K562 (cell line): Measurements from ENCODE around the gene PPIAL4G. TPM values are rescaled to one million over a fixed set of nuclear protein-coding genes. Genes with fewer than 3 reads are reported as not detected.

Experiments used
- ARHGAP35 ChIP-seq: fragments of 450-650 bp; IDR thresholded peaks from 2 replicates; pipeline ENCODE4 v1.6.1; 2018; ENCODE audit not compliant: partially characterized antibody
- ASH1L ChIP-seq: fragments of 450-650 bp; IDR thresholded peaks from 2 replicates; pipeline ENCODE4 v1.6.1; 2018; ENCODE audit warnings: borderline replicate concordance, mild to moderate bottlenecking, low read depth; ENCODE audit not compliant: partially characterized antibody
- ETV1 ChIP-seq: fragments of 450-650 bp; conservative IDR thresholded peaks from 2 replicates; pipeline ENCODE4 v1.6.1; 2016; ENCODE audit warnings: missing genetic modification characterization, control low read depth, low read depth, missing compliant biosample characterization
- FOXM1 ChIP-seq, 2 experiments: fragments of 450-650 bp in 1 of 2; sonication (generic) in 1 of 2; formaldehyde crosslinking in 1 of 2; IDR thresholded peaks; 2 replicates each; pipeline versions ENCODE4 v1.6.1 to v1.9.0; 2017 to 2022; ENCODE audit warnings: low read depth in 2 of 2, mild to moderate bottlenecking in 2 of 2, missing genetic modification reagents in 1 of 2, moderate library complexity in 1 of 2
- GABPB2 ChIP-seq: fragments of 250-450 bp; sonication (Bioruptor Pico); conservative IDR thresholded peaks from 2 replicates; pipeline ENCODE4 v1.5.1; 2021; ENCODE audit warnings: mild to moderate bottlenecking
- KDM1A ChIP-seq, 2 experiments: fragments of 450-650 bp; IDR thresholded peaks; 2 replicates each; pipeline ENCODE4 v1.6.1; 2016; ENCODE audit warnings: mild to moderate bottlenecking in 2 of 2
- LARP7 ChIP-seq: fragments of 450-650 bp; IDR thresholded peaks from 2 replicates; pipeline ENCODE4 v1.6.1; 2016
- NELFE ChIP-seq: IDR thresholded peaks from 2 replicates; pipeline ENCODE4 v1.6.1; 2011; ENCODE audit warnings: mild to moderate bottlenecking; ENCODE audit not compliant: insufficient read depth, insufficient read length
- SMARCE1 ChIP-seq: fragments of 450-650 bp; IDR thresholded peaks from 2 replicates; pipeline ENCODE4 v1.7.1; 2016; ENCODE audit warnings: mild to moderate bottlenecking
- polyA plus RNA-seq, 8 experiments: library from polyadenylated mRNA; depleted of rRNA in 4 of 8; stranded (reverse) in 5 of 8; unstranded in 3 of 8; fragments of >200 nt; fragmentation: Nextera tagmentation in 2 of 8; fragmentation: Illumina TruSeq in 1 of 8; extraction: Ambion mirVana in 2 of 8; extraction: Trizol in 1 of 8; gene quantifications; 2 replicates each; pipeline versions ENCODE4 v1.2.1 to v1.2.3, GENCODE V29; 2011 to 2014; ENCODE audit warnings: inconsistent platforms in 1 of 8, missing spikeins in 1 of 8
- total RNA-seq, 7 experiments: library from RNA; depleted of rRNA in 6 of 7; stranded (reverse); fragments of >200 nt in 6 of 7; fragmentation: Illumina TruSeq in 2 of 7; extraction: Trizol in 2 of 7; gene quantifications; 2 replicates each; pipeline versions ENCODE4 v1.2.1 to v1.2.3, GENCODE V29; 2011 to 2021; ENCODE audit warnings: low replicate concordance in 1 of 7
- TF ChIP-seq, protein P1 (sequence below): sonication (generic); formaldehyde crosslinking; IDR thresholded peaks from 2 replicates; pipeline ENCODE4 v1.5.0; 2020; ENCODE audit warnings: missing genetic modification reagents
- TF ChIP-seq, protein P2 (sequence below): sonication (generic); formaldehyde crosslinking; IDR thresholded peaks from 2 replicates; pipeline ENCODE4 v1.8.0; 2022; ENCODE audit warnings: mild to moderate bottlenecking, missing genetic modification reagents
- TF ChIP-seq, protein P3 (sequence below): fragments of 450-650 bp; IDR thresholded peaks from 2 replicates; pipeline ENCODE4 v1.6.1; 2016; ENCODE audit warnings: mild to moderate bottlenecking, moderate library complexity

The PPIAL4G gene
- total and polyA plus RNA-seq, 9 of the 15 experiments (the other 6 are each of a cell fraction or from before 2014, with no cell fraction given) = not detected

DNA sequence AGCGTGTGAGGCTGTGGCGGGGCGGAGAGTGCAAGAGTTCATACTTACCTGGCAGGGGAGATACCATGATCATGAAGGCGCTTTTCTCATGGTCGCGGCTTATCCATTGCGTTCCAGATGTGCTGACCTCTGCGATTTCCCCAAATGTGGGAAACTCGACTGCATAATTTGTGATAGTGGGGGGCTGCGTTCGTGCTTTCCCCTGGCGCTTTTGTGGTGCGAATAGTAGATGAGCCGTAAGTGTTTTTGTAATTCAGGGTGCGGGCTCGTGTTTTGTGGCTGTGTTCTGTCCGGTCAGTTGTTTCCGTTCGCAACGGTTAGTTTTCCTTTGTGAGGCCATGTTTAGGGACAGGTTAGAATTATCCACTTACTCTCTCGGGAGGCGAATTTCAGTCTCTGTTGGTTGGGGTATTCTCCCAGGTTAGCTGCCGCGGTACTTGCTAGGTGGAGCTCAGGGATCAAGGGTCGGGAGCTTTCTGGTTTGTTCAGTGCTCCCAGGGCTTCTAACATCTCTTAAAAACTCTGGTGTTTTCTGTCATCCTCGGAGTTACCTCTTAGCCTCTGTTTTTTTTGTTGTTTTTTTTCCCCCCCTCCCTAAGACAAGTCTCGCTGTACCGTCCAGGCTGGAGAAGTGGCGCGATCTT lies 39.6 kb upstream of the PPIAL4G start (continued):
- TF ChIP-seq FOXM1 (IDR thresholded peaks at IDR 0.05; ENCODE audit: low read depth) = peak; percentile 58
- peak; percentile 91 for TF ChIP-seq FOXM1 (CRISPR knock-in tag; IDR thresholded peaks at IDR 0.05; ENCODE audit: low read depth)
- TF ChIP-seq, protein P1, sequence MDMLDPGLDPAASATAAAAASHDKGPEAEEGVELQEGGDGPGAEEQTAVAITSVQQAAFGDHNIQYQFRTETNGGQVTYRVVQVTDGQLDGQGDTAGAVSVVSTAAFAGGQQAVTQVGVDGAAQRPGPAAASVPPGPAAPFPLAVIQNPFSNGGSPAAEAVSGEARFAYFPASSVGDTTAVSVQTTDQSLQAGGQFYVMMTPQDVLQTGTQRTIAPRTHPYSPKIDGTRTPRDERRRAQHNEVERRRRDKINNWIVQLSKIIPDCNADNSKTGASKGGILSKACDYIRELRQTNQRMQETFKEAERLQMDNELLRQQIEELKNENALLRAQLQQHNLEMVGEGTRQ (CRISPR knock-in tag) = 0 out of 2 replicates have a peak, but pooled peaks have one; percentile 11
- peak; percentile 21 for TF ChIP-seq NELFE
- TF ChIP-seq, protein P2, sequence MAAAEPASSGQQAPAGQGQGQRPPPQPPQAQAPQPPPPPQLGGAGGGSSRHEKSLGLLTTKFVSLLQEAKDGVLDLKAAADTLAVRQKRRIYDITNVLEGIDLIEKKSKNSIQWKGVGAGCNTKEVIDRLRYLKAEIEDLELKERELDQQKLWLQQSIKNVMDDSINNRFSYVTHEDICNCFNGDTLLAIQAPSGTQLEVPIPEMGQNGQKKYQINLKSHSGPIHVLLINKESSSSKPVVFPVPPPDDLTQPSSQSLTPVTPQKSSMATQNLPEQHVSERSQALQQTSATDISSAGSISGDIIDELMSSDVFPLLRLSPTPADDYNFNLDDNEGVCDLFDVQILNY (CRISPR knock-in tag) = peak; percentile 82; the same call in 1 of the 2 replicates
- TF ChIP-seq, protein P3, sequence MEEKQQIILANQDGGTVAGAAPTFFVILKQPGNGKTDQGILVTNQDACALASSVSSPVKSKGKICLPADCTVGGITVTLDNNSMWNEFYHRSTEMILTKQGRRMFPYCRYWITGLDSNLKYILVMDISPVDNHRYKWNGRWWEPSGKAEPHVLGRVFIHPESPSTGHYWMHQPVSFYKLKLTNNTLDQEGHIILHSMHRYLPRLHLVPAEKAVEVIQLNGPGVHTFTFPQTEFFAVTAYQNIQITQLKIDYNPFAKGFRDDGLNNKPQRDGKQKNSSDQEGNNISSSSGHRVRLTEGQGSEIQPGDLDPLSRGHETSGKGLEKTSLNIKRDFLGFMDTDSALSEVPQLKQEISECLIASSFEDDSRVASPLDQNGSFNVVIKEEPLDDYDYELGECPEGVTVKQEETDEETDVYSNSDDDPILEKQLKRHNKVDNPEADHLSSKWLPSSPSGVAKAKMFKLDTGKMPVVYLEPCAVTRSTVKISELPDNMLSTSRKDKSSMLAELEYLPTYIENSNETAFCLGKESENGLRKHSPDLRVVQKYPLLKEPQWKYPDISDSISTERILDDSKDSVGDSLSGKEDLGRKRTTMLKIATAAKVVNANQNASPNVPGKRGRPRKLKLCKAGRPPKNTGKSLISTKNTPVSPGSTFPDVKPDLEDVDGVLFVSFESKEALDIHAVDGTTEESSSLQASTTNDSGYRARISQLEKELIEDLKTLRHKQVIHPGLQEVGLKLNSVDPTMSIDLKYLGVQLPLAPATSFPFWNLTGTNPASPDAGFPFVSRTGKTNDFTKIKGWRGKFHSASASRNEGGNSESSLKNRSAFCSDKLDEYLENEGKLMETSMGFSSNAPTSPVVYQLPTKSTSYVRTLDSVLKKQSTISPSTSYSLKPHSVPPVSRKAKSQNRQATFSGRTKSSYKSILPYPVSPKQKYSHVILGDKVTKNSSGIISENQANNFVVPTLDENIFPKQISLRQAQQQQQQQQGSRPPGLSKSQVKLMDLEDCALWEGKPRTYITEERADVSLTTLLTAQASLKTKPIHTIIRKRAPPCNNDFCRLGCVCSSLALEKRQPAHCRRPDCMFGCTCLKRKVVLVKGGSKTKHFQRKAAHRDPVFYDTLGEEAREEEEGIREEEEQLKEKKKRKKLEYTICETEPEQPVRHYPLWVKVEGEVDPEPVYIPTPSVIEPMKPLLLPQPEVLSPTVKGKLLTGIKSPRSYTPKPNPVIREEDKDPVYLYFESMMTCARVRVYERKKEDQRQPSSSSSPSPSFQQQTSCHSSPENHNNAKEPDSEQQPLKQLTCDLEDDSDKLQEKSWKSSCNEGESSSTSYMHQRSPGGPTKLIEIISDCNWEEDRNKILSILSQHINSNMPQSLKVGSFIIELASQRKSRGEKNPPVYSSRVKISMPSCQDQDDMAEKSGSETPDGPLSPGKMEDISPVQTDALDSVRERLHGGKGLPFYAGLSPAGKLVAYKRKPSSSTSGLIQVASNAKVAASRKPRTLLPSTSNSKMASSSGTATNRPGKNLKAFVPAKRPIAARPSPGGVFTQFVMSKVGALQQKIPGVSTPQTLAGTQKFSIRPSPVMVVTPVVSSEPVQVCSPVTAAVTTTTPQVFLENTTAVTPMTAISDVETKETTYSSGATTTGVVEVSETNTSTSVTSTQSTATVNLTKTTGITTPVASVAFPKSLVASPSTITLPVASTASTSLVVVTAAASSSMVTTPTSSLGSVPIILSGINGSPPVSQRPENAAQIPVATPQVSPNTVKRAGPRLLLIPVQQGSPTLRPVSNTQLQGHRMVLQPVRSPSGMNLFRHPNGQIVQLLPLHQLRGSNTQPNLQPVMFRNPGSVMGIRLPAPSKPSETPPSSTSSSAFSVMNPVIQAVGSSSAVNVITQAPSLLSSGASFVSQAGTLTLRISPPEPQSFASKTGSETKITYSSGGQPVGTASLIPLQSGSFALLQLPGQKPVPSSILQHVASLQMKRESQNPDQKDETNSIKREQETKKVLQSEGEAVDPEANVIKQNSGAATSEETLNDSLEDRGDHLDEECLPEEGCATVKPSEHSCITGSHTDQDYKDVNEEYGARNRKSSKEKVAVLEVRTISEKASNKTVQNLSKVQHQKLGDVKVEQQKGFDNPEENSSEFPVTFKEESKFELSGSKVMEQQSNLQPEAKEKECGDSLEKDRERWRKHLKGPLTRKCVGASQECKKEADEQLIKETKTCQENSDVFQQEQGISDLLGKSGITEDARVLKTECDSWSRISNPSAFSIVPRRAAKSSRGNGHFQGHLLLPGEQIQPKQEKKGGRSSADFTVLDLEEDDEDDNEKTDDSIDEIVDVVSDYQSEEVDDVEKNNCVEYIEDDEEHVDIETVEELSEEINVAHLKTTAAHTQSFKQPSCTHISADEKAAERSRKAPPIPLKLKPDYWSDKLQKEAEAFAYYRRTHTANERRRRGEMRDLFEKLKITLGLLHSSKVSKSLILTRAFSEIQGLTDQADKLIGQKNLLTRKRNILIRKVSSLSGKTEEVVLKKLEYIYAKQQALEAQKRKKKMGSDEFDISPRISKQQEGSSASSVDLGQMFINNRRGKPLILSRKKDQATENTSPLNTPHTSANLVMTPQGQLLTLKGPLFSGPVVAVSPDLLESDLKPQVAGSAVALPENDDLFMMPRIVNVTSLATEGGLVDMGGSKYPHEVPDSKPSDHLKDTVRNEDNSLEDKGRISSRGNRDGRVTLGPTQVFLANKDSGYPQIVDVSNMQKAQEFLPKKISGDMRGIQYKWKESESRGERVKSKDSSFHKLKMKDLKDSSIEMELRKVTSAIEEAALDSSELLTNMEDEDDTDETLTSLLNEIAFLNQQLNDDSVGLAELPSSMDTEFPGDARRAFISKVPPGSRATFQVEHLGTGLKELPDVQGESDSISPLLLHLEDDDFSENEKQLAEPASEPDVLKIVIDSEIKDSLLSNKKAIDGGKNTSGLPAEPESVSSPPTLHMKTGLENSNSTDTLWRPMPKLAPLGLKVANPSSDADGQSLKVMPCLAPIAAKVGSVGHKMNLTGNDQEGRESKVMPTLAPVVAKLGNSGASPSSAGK = peak; percentile 15; the same call in 1 of the 2 replicates
- peak; percentile 99 for TF ChIP-seq GABPB2 (CRISPR knock-in tag)
- peak; percentile 100 for TF ChIP-seq ARHGAP35
- peak; percentile 66 for TF ChIP-seq SMARCE1
- peak; percentile 84 for TF ChIP-seq ASH1L
- peak; percentile 87; the same call in 1 of the 2 replicates for TF ChIP-seq LARP7
- TF ChIP-seq ETV1 (tag) = peak; percentile 93
- peak in 1 of 2 experiments; percentile 49; a peak in 1 of 4 replicates for TF ChIP-seq KDM1A (IDR thresholded peaks at IDR 0.05)
